Measurements from ENCODE around the gene SAMD11. TPM values are rescaled to one million over a fixed set of nuclear protein-coding genes. Genes with fewer than 3 reads are reported as not detected.

The SAMD11 gene
- polyA plus RNA-seq, 1 donor from 2014 or later, result 21.6 TPM

DNA sequence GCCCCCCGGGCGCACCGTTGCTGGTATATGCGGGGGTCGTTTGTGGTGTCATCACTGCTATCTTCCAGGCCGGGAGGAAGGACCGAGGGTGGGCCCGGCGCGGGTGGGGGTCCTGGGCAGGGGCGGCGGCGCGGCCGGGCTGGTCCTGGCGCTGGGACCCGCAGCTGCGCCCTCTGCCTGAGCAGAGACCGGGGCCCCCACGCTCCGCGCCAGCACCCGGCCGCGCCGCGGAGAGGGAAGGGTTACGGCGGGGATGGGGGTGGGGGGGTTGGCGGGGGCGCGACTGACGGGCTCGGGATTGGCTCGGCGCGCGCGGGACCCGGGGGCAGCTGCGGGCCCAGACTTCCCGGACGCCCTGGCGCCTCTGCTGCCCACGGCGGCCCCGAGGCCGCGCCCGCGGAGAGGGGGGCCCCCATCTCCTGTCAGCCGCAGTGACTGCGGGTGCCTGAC, 13.8 kb upstream of the SAMD11 start:
- H3K4me2 ChIP-seq (ENCODE audit: low read length), result no peak overlapping the region
- H3K36me3 ChIP-seq (ENCODE audit: insufficient read depth, low read length), result no peaks in the 10 kb centered on the region
- H3K4me3 ChIP-seq (ENCODE audit: low read length), result no peak overlapping the region
- no peak overlapping the region for H2AFZ ChIP-seq (ENCODE audit: low read depth, low read length)
- no peaks in the 10 kb centered on the region for H3K79me2 ChIP-seq (replicated peaks; ENCODE audit: insufficient read depth, low read length)
- H3K9me2 ChIP-seq (ENCODE audit: insufficient read depth, low read length), result no peaks in the 10 kb centered on the region
- TF ChIP-seq RAD21 (conservative IDR thresholded peaks at IDR 0.05) (no peak), CTCF (IDR thresholded peaks at IDR 0.05; ENCODE audit: poor library complexity, severe bottlenecking) (no peak), EZH2 (IDR thresholded peaks at IDR 0.05; ENCODE audit: borderline replicate concordance, insufficient read depth, low read length, poor library complexity, severe bottlenecking) (no peak), EP300 (conservative IDR thresholded peaks at IDR 0.05; ENCODE audit: poor library complexity, severe bottlenecking) (no peak), MXI1 (conservative IDR thresholded peaks at IDR 0.05; ENCODE audit: poor library complexity, severe bottlenecking) (no peak)
- TF ChIP-seq, protein P1, sequence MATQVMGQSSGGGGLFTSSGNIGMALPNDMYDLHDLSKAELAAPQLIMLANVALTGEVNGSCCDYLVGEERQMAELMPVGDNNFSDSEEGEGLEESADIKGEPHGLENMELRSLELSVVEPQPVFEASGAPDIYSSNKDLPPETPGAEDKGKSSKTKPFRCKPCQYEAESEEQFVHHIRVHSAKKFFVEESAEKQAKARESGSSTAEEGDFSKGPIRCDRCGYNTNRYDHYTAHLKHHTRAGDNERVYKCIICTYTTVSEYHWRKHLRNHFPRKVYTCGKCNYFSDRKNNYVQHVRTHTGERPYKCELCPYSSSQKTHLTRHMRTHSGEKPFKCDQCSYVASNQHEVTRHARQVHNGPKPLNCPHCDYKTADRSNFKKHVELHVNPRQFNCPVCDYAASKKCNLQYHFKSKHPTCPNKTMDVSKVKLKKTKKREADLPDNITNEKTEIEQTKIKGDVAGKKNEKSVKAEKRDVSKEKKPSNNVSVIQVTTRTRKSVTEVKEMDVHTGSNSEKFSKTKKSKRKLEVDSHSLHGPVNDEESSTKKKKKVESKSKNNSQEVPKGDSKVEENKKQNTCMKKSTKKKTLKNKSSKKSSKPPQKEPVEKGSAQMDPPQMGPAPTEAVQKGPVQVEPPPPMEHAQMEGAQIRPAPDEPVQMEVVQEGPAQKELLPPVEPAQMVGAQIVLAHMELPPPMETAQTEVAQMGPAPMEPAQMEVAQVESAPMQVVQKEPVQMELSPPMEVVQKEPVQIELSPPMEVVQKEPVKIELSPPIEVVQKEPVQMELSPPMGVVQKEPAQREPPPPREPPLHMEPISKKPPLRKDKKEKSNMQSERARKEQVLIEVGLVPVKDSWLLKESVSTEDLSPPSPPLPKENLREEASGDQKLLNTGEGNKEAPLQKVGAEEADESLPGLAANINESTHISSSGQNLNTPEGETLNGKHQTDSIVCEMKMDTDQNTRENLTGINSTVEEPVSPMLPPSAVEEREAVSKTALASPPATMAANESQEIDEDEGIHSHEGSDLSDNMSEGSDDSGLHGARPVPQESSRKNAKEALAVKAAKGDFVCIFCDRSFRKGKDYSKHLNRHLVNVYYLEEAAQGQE (IDR thresholded peaks at IDR 0.05; ENCODE audit: borderline replicate concordance), result no peak
- H3K27ac ChIP-seq (ENCODE audit: low read length), result no peak overlapping the region
- H3F3A ChIP-seq (ENCODE audit: insufficient read depth, low read length, poor library complexity, severe bottlenecking), result no peaks in the 10 kb centered on the region
- H3K9ac ChIP-seq (ENCODE audit: low read length), result no peak overlapping the region
- no peaks in the 10 kb centered on the region for H3K27me3 ChIP-seq (ENCODE audit: insufficient read depth, low read depth, low read length)
- no peaks in the 10 kb centered on the region for H3K9me3 ChIP-seq (ENCODE audit: low read length)
- no peaks in the 10 kb centered on the region for H4K20me1 ChIP-seq (ENCODE audit: insufficient read depth)

GRCh38 chr1:910311-910880, 13.3 kb upstream of the SAMD11 start:
- Histone ChIP-seq H2AFZ (ENCODE audit: low read depth, low read length) (no peak overlapping the region), H4K20me1 (ENCODE audit: insufficient read depth) (no peaks in the 10 kb centered on the region), H3K9ac (ENCODE audit: low read length) (no peak overlapping the region), H3K27me3 (ENCODE audit: insufficient read depth, low read depth, low read length) (no peaks in the 10 kb centered on the region), H3K4me3 (ENCODE audit: low read length) (no peak overlapping the region), H3K9me2 (ENCODE audit: insufficient read depth, low read length) (no peaks in the 10 kb centered on the region), H3K9me3 (ENCODE audit: low read length) (no peaks in the 10 kb centered on the region), H3F3A (ENCODE audit: insufficient read depth, low read length, poor library complexity, severe bottlenecking) (no peaks in the 10 kb centered on the region), H3K4me2 (ENCODE audit: low read length) (no peak overlapping the region), H3K79me2 (replicated peaks; ENCODE audit: insufficient read depth, low read length) (no peaks in the 10 kb centered on the region), H3K27ac (ENCODE audit: low read length) (no peak overlapping the region), H3K36me3 (ENCODE audit: insufficient read depth, low read length) (no peaks in the 10 kb centered on the region)
- TF ChIP-seq RAD21 (conservative IDR thresholded peaks at IDR 0.05) (no peak), EZH2 (IDR thresholded peaks at IDR 0.05; ENCODE audit: borderline replicate concordance, insufficient read depth, low read length, poor library complexity, severe bottlenecking) (no peak), MXI1 (conservative IDR thresholded peaks at IDR 0.05; ENCODE audit: poor library complexity, severe bottlenecking) (no peak), SMC3 (conservative IDR thresholded peaks at IDR 0.05; ENCODE audit: poor library complexity) (no peak), TAF1 (IDR thresholded peaks at IDR 0.05; ENCODE audit: low read depth) (no peak), POLR2AphosphoS5 (IDR thresholded peaks at IDR 0.05) (no peak), CTCF (IDR thresholded peaks at IDR 0.05; ENCODE audit: poor library complexity, severe bottlenecking) (no peak), EP300 (conservative IDR thresholded peaks at IDR 0.05; ENCODE audit: poor library complexity, severe bottlenecking) (no peak)
- TF ChIP-seq, protein P1 (IDR thresholded peaks at IDR 0.05; ENCODE audit: borderline replicate concordance), result no peak

Measured in neural cell (in vitro differentiated cells).